GM19463 (cell line): ENCODE results near the gene C9orf57.
"Not testable (repeated sequence)": the region's sequence is repeated elsewhere in the genome, so short reads cannot be mapped to it uniquely, and the experiment has no call there.

Experiments
- ATAC-seq: cut with Tn5 transposase; IDR thresholded peaks from one replicate; pipeline ENCODE4 v1.9.1; 2021; ENCODE audit warnings: mild to moderate bottlenecking, moderate library complexity; ENCODE audit not compliant: unreplicated experiment

Gene C9orf57

DNA sequence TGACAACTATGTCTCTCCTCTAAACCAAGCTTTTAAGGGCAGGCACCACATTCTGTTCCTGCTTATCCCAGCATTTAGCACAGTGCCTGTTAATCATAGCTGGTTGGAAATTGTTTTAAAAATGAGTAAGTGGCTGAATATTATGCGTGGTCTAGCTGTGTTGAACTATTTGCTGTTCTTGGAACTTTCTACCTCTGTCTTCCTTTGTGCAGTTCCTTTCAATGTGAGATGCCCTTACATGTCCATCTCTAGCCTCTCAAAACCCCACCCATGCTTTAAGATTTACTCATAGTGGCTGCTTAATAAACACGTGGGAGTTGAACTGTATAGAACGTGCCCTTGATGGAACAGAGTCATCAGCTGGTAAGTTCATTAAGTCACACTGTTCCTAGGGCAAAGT, 34.5 kb downstream of the C9orf57 start:
- ATAC-seq: no peak

DNA sequence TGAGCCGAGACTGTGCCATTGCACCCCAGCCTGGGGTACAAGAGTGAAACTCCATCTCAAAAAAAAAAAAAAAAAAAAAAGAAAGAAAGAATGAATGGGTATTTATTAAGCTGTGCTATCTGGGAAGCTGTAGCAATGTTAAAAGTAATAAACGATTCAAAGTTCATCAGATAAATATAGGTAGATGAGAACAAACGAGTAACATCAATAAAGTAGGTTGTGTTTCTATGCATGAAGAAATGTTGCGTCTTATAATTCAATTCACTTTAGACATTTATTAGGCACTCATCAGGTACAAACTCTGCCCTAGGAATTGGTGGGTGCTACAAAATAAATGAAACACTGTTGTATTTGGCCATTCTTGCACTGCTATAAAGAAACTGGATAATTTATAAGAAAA, 36.8 kb downstream of the C9orf57 start:
- ATAC-seq: no peak

DNA sequence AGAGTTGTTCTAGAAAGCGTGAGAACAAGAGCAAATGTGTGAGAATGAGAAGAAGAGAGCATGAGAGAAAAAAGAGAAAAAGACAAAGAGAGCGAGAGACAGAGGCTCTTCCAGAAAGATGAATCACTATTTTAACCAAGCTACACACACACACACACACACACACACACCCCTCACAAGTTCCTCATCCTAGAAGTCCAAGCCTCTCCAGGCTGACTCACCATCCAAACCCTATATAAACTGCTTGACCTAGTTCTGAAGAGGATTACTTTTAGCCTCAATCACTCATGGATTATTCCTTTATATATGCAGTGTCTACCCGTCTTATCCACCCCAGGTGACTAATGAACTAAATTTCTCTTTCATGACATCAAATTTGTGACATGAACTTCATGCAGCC, 37.6 kb downstream of the C9orf57 start:
- ATAC-seq: no peak

DNA sequence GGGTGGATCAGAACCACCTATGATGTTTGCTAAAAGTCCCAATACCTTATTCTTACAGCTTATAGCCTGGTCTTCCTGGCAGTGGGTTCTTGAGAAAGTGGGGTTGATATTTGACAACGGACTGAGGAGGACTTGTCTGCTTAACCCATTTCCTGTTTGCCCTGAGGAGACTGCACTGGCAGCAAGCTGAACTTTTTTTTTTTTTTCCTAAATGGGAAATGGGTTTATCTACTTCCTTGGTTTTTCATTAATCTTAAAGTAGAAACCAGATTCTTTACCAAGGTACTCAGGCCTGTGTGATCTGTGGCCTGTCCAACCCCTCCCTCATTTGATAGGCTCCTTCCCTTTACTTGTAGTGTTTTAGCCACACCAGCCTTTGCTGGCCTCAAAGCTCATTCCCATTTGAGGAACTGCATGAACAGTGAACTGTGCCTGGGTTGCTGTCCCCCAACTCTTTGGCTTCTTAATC, 47.1 kb downstream of the C9orf57 start:
- ATAC-seq: no peak

DNA sequence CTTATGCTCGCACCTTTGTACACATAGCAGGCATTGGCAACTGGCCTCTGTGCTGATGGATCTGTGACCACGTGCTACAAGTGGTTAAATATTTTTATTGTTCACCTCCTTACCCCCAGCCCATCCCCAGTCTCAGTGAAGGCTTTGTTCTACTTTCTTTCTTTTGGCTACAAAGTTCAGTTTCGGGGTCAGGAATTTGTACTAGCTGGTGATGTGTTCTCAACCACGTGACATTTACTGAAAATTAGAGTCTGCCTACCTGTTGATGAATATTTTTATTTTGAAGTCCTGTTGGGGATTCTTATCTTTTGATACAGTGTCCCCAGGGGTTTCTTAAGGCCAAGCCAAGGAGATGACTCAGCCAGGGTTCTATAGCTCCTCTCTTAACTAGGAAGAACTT, 47.8 kb downstream of the C9orf57 start:
- ATAC-seq: no peak

DNA sequence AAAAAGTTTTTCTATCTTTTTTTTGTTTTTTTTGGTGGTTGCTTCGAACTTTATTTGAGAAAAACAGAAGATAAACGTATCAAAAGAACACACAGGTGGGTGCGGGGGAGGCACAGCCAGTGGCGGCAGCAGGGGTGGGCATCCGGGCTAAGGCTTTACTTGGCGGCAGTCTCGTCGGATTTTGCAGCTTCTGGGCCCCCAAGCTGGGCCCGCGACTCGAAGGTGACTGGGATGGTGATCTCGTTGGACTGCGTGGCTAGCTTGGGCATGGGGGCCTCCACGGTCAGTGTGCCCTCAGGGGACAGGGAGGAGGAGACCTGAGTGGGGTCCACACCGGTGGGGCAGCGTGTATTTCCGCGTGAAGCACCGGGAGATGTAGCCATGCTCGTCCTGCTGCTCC, 52.7 kb downstream of the C9orf57 start:
- ATAC-seq: not testable (repeated sequence)

DNA sequence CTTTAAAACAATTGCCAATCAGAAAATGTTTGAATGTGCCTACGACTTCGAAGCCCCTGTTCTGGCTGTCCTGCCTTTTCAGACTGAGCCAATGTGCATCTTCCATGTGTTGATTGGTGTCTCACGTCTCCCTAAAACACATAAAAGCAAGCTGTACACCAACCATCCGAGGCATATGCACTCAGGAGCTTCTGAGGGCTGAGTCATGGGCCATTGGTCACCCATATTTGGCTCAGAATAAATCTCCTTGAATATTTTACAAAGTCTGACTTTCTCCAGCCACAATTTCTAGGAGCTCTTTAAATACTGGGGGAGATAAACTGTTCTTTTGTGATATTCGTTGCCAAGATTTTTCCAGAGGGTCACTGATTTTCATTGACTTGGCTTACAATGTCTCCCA, 53.9 kb downstream of the C9orf57 start:
- ATAC-seq: no peak

DNA sequence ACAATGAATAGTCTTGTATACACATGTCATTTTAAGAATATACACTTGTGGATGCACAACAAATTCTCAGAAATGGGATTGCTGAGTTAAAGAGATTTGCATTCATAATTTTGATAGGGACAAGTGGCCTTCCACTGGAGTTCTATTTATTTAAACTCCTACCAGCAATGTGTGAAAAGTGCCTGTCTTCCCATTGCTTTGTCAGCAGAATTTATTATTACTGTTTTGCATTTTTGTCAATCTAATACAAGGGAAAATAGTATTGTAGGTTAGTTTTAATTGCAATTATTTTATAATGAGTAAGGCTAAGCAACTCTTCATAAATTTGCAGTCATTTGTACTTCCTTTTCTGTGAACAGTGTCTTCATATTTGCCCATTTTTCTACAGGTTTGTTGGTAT, 55.0 kb downstream of the C9orf57 start:
- no peak for ATAC-seq
